HCT116 (cell line): Measurements from ENCODE around the gene PDE4D. TPM values are rescaled to one million over a fixed set of nuclear protein-coding genes. Genes with fewer than 3 reads are reported as not detected.

Source experiments
- ATAC-seq: fragments of 200-7000 bp; cut with Tn5 transposase; 2 replicates; pipeline ENCODE4 v1.9.1; 2020; ENCODE audit warnings: mild to moderate bottlenecking, moderate library complexity
- BruUV-seq: library from RNA; stranded (reverse); fragments of 400-500 nt; replicated peaks from 2 replicates; lab custom pipeline; 2021; lab: Mats Ljungman, UMichigan
- CTCF ChIA-PET: fragments of 300-600 bp; sonication (Branson Sonifier 250); formaldehyde crosslinking; loops from one replicate; lab custom pipeline; 2021; ENCODE audit warnings: antibody characterized with exemption; lab: Charles Lee
- POLR2A ChIA-PET: fragments of 300-600, 350-600 bp; sonication (Branson Sonifier 250); formaldehyde crosslinking; loops from one replicate; lab custom pipeline; 2021; ENCODE audit warnings: antibody characterized with exemption; lab: Charles Lee
- RAD21 ChIA-PET, 2 experiments: fragments of 300-600 bp; sonication (Branson Sonifier 250); formaldehyde crosslinking; loops; one replicate each; lab custom pipeline; 2023; ENCODE audit warnings: low total read pairs in 2 of 2; ENCODE audit not compliant: uncharacterized antibody in 2 of 2, unreplicated experiment in 2 of 2, low non-redundant PET in 1 of 2; lab: Charles Lee
- DNase-seq: peaks from one replicate; pipeline ENCODE4 v3.0.0-alpha.2; 2010; ENCODE audit warnings: low read depth, low spot score
- H2AFZ ChIP-seq: fragments of 200-600 bp; shearing (Covaris generic), sonication (generic); 2 replicates; pipeline ENCODE4 v1.6.1; 2017; ENCODE audit warnings: low read depth, mixed run types, mixed read lengths, antibody characterized with exemption, low read length; ENCODE audit not compliant: poor library complexity, severe bottlenecking
- H3K27ac ChIP-seq: 2 replicates; pipeline ENCODE4 v1.5.1; 2012; ENCODE audit warnings: low read depth, low read length
- H3K27me3 ChIP-seq: fragments of 200-600 bp; sonication (generic); 2 replicates; pipeline ENCODE4 v1.6.1; 2016; ENCODE audit warnings: mixed run types, low read length, mixed read lengths; ENCODE audit not compliant: insufficient read depth
- H3K36me3 ChIP-seq, 2 experiments: fragments of 200-500 bp in 1 of 2; fragments of 200-600 bp in 1 of 2; sonication (Bioruptor generic) in 1 of 2; sonication (generic) in 1 of 2; 2 replicates each; pipeline versions ENCODE4 v1.5.1 to v1.6.1; 2014 to 2016; ENCODE audit warnings: low read length in 2 of 2, inconsistent platforms in 1 of 2, mixed read lengths in 1 of 2, mixed run types in 1 of 2; ENCODE audit not compliant: insufficient read depth in 2 of 2, control insufficient read depth in 1 of 2
- H3K4me1 ChIP-seq, 2 experiments: fragments of 200-600 bp in 1 of 2; sonication (generic) in 1 of 2; 2 replicates each; pipeline versions ENCODE4 v1.5.1 to v1.6.1; 2012 to 2017; ENCODE audit warnings: low read length in 2 of 2, inconsistent platforms in 1 of 2, mild to moderate bottlenecking in 1 of 2, mixed read lengths in 1 of 2, mixed run types in 1 of 2, moderate library complexity in 1 of 2; ENCODE audit not compliant: insufficient read depth in 2 of 2, control insufficient read depth in 1 of 2
- H3K4me2 ChIP-seq: fragments of 200-600 bp; sonication (generic); 2 replicates; pipeline ENCODE4 v1.6.1; 2017; ENCODE audit warnings: mixed run types, low read length, mixed read lengths
- H3K4me3 ChIP-seq, 2 experiments: fragments of 200-600 bp in 1 of 2; sonication (generic) in 1 of 2; replicated peaks in 1 of 2; 2 replicates each; pipeline ENCODE4 v1.5.1; 2011 to 2016; ENCODE audit warnings: low read length in 2 of 2, control low read depth in 1 of 2, low read depth in 1 of 2, mild to moderate bottlenecking in 1 of 2, mixed read lengths in 1 of 2, mixed run types in 1 of 2
- H3K79me2 ChIP-seq: fragments of 200-600 bp; sonication (generic); 2 replicates; pipeline ENCODE4 v1.6.1; 2017; ENCODE audit warnings: mild to moderate bottlenecking, mixed run types, low read length, moderate library complexity, mixed read lengths; ENCODE audit not compliant: insufficient read depth
- H3K9ac ChIP-seq: fragments of 200-600 bp; sonication (generic); 2 replicates; pipeline ENCODE4 v1.6.1; 2016; ENCODE audit warnings: low read length, mixed read lengths
- H3K9me2 ChIP-seq: fragments of 200-600 bp; sonication (generic), shearing (Covaris generic); 2 replicates; pipeline ENCODE4 v1.6.1; 2017; ENCODE audit warnings: mixed run types, mild to moderate bottlenecking, moderate library complexity; ENCODE audit not compliant: insufficient read depth
- H3K9me3 ChIP-seq, 2 experiments: fragments of 200-500 bp in 1 of 2; fragments of 200-600 bp in 1 of 2; sonication (Bioruptor generic) in 1 of 2; sonication (generic) in 1 of 2; 2 replicates each; pipeline ENCODE4 v1.6.1; 2014 to 2017; ENCODE audit warnings: low read length in 2 of 2, mixed read lengths in 2 of 2, inconsistent platforms in 1 of 2, low read depth in 1 of 2, mild to moderate bottlenecking in 1 of 2, mixed run types in 1 of 2, moderate library complexity in 1 of 2; ENCODE audit not compliant: control insufficient read depth in 1 of 2, insufficient read depth in 1 of 2
- H4K20me1 ChIP-seq: fragments of 200-600 bp; sonication (generic), shearing (Covaris generic); 2 replicates; pipeline ENCODE4 v1.6.1; 2017; ENCODE audit warnings: mixed run types, mild to moderate bottlenecking, moderate library complexity; ENCODE audit not compliant: insufficient read depth
- CBX3 ChIP-seq: IDR thresholded peaks from 2 replicates; pipeline ENCODE4 v1.6.1; 2012; ENCODE audit warnings: low read depth
- CEBPB ChIP-seq: IDR thresholded peaks from 2 replicates; pipeline ENCODE4 v1.6.1; 2012; ENCODE audit warnings: low read depth
- EGR1 ChIP-seq: IDR thresholded peaks from 2 replicates; pipeline ENCODE4 v1.6.1; 2012; ENCODE audit warnings: low read depth
- EZH2phosphoT487 ChIP-seq: fragments of 200-600 bp; IDR thresholded peaks from 2 replicates; pipeline ENCODE4 v1.6.1; 2018; ENCODE audit warnings: antibody characterized with exemption, borderline replicate concordance
- FOSL1 ChIP-seq: IDR thresholded peaks from 2 replicates; pipeline ENCODE4 v1.6.1; 2012; ENCODE audit warnings: low read depth
- JUND ChIP-seq: IDR thresholded peaks from 2 replicates; pipeline ENCODE4 v1.6.1; 2012
- POLR2AphosphoS5 ChIP-seq: IDR thresholded peaks from 2 replicates; pipeline ENCODE4 v1.6.1; 2011; ENCODE audit warnings: mild to moderate bottlenecking, low read depth, low read length, moderate library complexity
- RAD21 ChIP-seq: IDR thresholded peaks from 2 replicates; pipeline ENCODE4 v1.6.1; 2012; ENCODE audit warnings: low read depth, mild to moderate bottlenecking
- SIN3A ChIP-seq: IDR thresholded peaks from 2 replicates; pipeline ENCODE4 v1.6.1; 2012; ENCODE audit warnings: low read depth
- YY1 ChIP-seq: IDR thresholded peaks from 2 replicates; pipeline ENCODE4 v1.6.1; 2011; ENCODE audit warnings: low read length, low read depth, moderate library complexity, mild to moderate bottlenecking; ENCODE audit not compliant: insufficient replicate concordance; ENCODE audit errors: extremely low read depth
- ZBTB33 ChIP-seq: IDR thresholded peaks from 2 replicates; pipeline ENCODE4 v1.6.1; 2011; ENCODE audit warnings: mild to moderate bottlenecking, low read length, moderate library complexity; ENCODE audit not compliant: insufficient replicate concordance; ENCODE audit errors: extremely low read depth
- ZNF274 ChIP-seq: fragments of 200-500 bp; sonication (Bioruptor generic); IDR thresholded peaks from 2 replicates; pipeline ENCODE4 v1.6.1; 2014; ENCODE audit warnings: mild to moderate bottlenecking, low read depth, low read length, inconsistent platforms
- intact Hi-C: fragments of 100-400 bp; cut with micrococcal nuclease; formaldehyde crosslinking; loops from 2 replicates; pipeline ENCODE4 v1.10.0; 2022
- total RNA-seq: library from RNA; stranded (reverse); gene quantifications from one replicate; pipeline ENCODE4 v1.2.1, GENCODE V29; 2021; ENCODE audit not compliant: unreplicated experiment

The PDE4D gene
- total RNA-seq, 1 experiment from 2014 or later, result 1.1 TPM

GRCh38 chr5:58974083-58974482 lies 919.4 kb downstream of the PDE4D start:
- Histone ChIP-seq H3K36me3 (no peaks in the 10 kb centered on the region), H3K9me3 (no peaks in the 10 kb centered on the region), H3K79me2 (no peaks in the 10 kb centered on the region), H3K9me2 (no peaks in the 10 kb centered on the region), H4K20me1 (no peaks in the 10 kb centered on the region; the same call in 1 of the 2 replicates), H3K4me2 (no peak overlapping the region), H3K4me3 (no peak overlapping the region), H3K9ac (no peak overlapping the region), H3K4me1 (no peaks in the 10 kb centered on the region), H3K27me3 (peaks cover 44% of the 10 kb centered on the region), H2AFZ (no peak overlapping the region), H3K27ac (no peak overlapping the region)
- RAD21 ChIA-PET, result no interaction called here
- ATAC-seq (no peak), DNase-seq (no peak)
- POLR2A ChIA-PET, result no interaction called here
- CTCF ChIA-PET, result no interaction called here
- intact Hi-C loops, result no loop called here
- BruUV-seq, result no TSS peak
- TF ChIP-seq CEBPB (no peak), YY1 (no peak), EZH2phosphoT487 (no peak), FOSL1 (no peak), EGR1 (no peak), CBX3 (no peak), ZNF274 (no peak), ZBTB33 (no peak), POLR2AphosphoS5 (no peak), SIN3A (no peak), JUND (no peak), RAD21 (no peak)
